ENCODE measurements around the gene FGD5.

The FGD5 gene

DNA sequence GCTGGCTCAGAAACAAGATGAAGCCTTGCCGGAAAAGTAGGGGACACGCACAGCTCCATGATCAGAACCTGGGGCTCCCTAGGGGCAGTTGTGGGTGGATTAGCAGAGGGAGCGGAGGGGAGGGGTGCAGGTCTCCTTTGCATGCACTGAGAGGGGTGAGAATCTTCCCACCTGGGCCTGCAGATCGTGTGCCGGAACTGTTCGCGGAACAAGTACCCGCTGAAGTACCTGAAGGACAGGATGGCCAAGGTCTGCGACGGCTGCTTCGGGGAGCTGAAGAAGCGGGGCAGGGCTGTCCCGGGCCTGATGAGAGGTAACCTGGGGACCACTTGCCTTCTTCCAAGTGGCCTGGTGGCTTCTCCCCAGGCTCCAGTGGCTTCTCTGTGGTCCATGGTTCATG, 104.1 kb downstream of the FGD5 start:
- Histone ChIP-seq H3K4me1 (ENCODE audit: insufficient read depth, low read length) (peaks cover 13% of the 10 kb centered on the region), H4K20me1 (ENCODE audit: insufficient read depth, low read length) (no peaks in the 10 kb centered on the region), H3K36me3 (ENCODE audit: insufficient read depth, low read length) (no peaks in the 10 kb centered on the region; the same call in 1 of the 2 replicates), H3K27me3 (ENCODE audit: insufficient read depth, low read length, poor library complexity) (no peaks in the 10 kb centered on the region), H3K9ac (ENCODE audit: low read depth, low read length) (no peak overlapping the region), H3K4me3 (ENCODE audit: low read depth in 1 of 2, low read length in 2 of 2) (no peak overlapping the region), H3K27ac (ENCODE audit: low read length) (no peak overlapping the region), H2AFZ (ENCODE audit: low read depth, low read length) (no peak overlapping the region), H3K9me3 (ENCODE audit: insufficient read depth, low read length, severe bottlenecking) (no peaks in the 10 kb centered on the region), H3K79me2 (ENCODE audit: insufficient read depth, low read length) (no peaks in the 10 kb centered on the region), H3K4me2 (ENCODE audit: insufficient read depth, low read length) (no peak overlapping the region)
- DNase-seq (no peak), ATAC-seq (ENCODE audit: insufficient read depth, low read depth) (no peak)
- no peak for TF ChIP-seq EZH2 (IDR thresholded peaks at IDR 0.05; ENCODE audit: borderline replicate concordance, low read depth, low read length, severe bottlenecking)
- no peak for TF ChIP-seq CTCF (IDR thresholded peaks at IDR 0.05; ENCODE audit: borderline replicate concordance, extremely low read depth, low read length, poor library complexity, severe bottlenecking)

DNA sequence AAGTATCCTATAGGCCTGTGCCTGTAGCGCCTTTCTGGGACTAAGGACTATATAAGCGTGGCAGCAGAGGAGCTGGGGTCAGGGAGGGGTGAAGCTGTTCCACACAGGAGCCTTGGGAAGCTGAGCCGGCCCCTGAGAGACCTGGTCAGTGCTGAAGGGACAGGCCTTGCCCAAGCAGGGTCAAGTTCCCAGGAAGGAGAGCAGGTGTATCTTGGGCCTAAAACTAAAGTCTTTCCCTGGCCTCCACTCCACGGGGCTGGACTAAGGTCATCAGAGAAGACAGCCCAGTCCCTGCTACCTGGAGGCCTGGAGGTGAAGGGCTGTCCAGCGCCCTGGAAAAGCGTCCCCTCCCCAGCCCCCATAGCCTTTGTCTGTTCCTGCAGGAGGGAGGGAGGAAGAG, 104.7 kb downstream of the FGD5 start:
- H3K27me3 ChIP-seq (ENCODE audit: insufficient read depth, low read length, poor library complexity) = no peaks in the 10 kb centered on the region
- H4K20me1 ChIP-seq (ENCODE audit: insufficient read depth, low read length) = no peaks in the 10 kb centered on the region
- H3K27ac ChIP-seq (ENCODE audit: low read length) = no peak overlapping the region
- no peak overlapping the region for H2AFZ ChIP-seq (ENCODE audit: low read depth, low read length)
- H3K9ac ChIP-seq (ENCODE audit: low read depth, low read length) = no peak overlapping the region
- no peak for DNase-seq
- peaks cover 13% of the 10 kb centered on the region for H3K4me1 ChIP-seq (ENCODE audit: insufficient read depth, low read length)
- ATAC-seq (ENCODE audit: insufficient read depth, low read depth) = no peak
- H3K36me3 ChIP-seq (ENCODE audit: insufficient read depth, low read length) = no peaks in the 10 kb centered on the region; the same call in 1 of the 2 replicates
- no peaks in the 10 kb centered on the region for H3K9me3 ChIP-seq (ENCODE audit: insufficient read depth, low read length, severe bottlenecking)
- H3K79me2 ChIP-seq (ENCODE audit: insufficient read depth, low read length) = no peaks in the 10 kb centered on the region
- no peak for TF ChIP-seq CTCF (IDR thresholded peaks at IDR 0.05; ENCODE audit: borderline replicate concordance, extremely low read depth, low read length, poor library complexity, severe bottlenecking)
- H3K4me2 ChIP-seq (ENCODE audit: insufficient read depth, low read length) = no peak overlapping the region
- no peak overlapping the region for H3K4me3 ChIP-seq (ENCODE audit: low read depth in 1 of 2, low read length in 2 of 2)

DNA sequence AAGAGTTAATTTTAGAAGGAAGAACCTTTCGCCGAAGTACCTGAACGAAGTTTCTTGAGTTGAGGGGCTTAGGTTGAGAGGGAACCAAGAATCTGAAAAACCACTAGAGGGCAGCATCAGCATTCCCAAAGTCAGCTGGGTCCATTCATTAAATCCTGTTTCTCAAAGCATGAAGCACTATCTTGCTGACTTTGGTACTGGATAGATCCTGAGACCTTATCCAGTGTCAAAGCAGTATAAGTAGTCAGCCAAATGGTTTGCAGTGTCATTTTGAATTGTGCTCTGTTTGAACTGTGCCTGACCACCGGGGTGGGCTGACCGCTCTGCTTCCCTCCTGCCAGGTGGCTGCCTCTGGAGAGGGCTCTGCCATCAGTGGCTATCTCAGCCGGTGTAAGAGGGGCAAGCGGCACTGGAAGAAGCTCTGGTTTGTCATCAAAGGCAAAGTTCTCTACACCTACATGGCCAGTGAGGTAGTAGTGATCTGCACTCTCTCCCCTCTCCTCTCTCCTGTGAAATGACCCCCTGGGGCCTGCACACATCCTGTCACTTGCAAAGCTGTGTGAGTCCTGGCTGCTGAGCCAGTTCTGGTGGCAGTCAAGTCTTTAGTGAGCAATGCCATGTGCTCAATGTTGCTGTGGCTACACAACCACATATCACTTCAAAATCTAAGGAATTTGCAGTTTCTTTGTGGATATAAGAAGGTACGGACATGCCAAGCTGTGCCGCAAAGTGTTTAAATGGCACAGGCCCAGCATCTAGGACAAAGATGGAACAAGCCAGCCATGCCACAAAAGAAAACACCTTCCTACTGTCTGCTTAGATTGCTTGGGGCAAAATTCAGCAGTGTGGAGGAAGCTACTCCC, 107.2 kb downstream of the FGD5 start:
- H3K79me2 ChIP-seq (ENCODE audit: insufficient read depth, low read length) = no peaks in the 10 kb centered on the region
- peak; percentile 39; the same call in 2 of the 3 replicates for ATAC-seq (ENCODE audit: insufficient read depth, low read depth)
- TF ChIP-seq CTCF (IDR thresholded peaks at IDR 0.05; ENCODE audit: borderline replicate concordance, extremely low read depth, low read length, poor library complexity, severe bottlenecking) (peak; percentile 79), EZH2 (IDR thresholded peaks at IDR 0.05; ENCODE audit: borderline replicate concordance, low read depth, low read length, severe bottlenecking) (no peak)
- no peaks in the 10 kb centered on the region for H3K9me3 ChIP-seq (ENCODE audit: insufficient read depth, low read length, severe bottlenecking)
- H4K20me1 ChIP-seq (ENCODE audit: insufficient read depth, low read length) = no peaks in the 10 kb centered on the region
- no peak overlapping the region for H3K9ac ChIP-seq (ENCODE audit: low read depth, low read length)
- H3K27me3 ChIP-seq (ENCODE audit: insufficient read depth, low read length, poor library complexity) = no peaks in the 10 kb centered on the region
- H3K36me3 ChIP-seq (ENCODE audit: insufficient read depth, low read length) = no peaks in the 10 kb centered on the region; the same call in 1 of the 2 replicates
- no peak overlapping the region for H3K27ac ChIP-seq (ENCODE audit: low read length)
- peaks cover 7% of the 10 kb centered on the region for H3K4me1 ChIP-seq (ENCODE audit: insufficient read depth, low read length)
- no peak overlapping the region for H2AFZ ChIP-seq (ENCODE audit: low read depth, low read length)
- no peak overlapping the region for H3K4me3 ChIP-seq (ENCODE audit: low read depth in 1 of 2, low read length in 2 of 2)
- peak; percentile 46 for DNase-seq
- H3K4me2 ChIP-seq (ENCODE audit: insufficient read depth, low read length) = no peak overlapping the region

All from DND-41 (cell line).